ENCODE results near the gene QRICH2. TPM values are rescaled to one million over a fixed set of nuclear protein-coding genes. Genes with fewer than 3 reads are reported as not detected.

The QRICH2 gene
- total and polyA plus RNA-seq, 9 of the 15 experiments (the other 6 are each of a cell fraction or from before 2014, with no cell fraction given): 0.03 to 1.6 (median 0.81) TPM

DNA sequence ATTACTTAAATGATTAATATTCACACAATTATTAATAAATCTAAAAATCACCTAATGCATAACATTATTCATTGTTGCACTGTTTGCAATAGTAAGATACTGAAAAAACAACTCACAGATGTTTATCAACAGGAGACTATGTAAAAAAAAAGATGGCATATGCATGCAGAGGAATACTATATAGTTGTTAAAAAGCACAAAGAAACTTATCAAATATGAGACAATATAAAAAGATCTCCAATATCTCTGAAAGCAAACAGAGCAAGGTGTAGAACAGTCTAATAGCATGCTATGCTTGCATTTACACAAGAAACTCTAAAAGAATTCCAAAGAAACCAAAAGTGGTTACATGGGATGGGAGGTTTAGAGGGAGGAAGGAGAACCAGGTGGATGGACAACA, 71.5 kb downstream of the QRICH2 start:
- Histone ChIP-seq H3K4me2 (ENCODE audit: insufficient read depth, low read length) (no peak overlapping the region), H3K9ac (ENCODE audit: insufficient read depth in 1 of 2, low read depth in 2 of 2, low read length in 2 of 2) (no peak overlapping the region), H3K9me1 (ENCODE audit: control insufficient read depth, insufficient read depth, low read length) (no peaks in the 10 kb centered on the region), H3K27me3 (ENCODE audit: control insufficient read depth in 2 of 2, insufficient read depth in 2 of 2, low read length in 2 of 2) (no peaks in the 10 kb centered on the region), H3K27ac (ENCODE audit: extremely low read depth, low read depth, low read length) (no peak overlapping the region; the same call in 2 of the 3 replicates), H3K4me1 (replicated peaks in 1 of 2; ENCODE audit: control insufficient read depth in 2 of 2, insufficient read depth in 2 of 2, low read length in 2 of 2) (peaks cover 26 to 36% of the 10 kb centered on the region in 2 experiments; a peak in 4 of 5 replicates), H3K9me3 (replicated peaks; ENCODE audit: control insufficient read depth, insufficient read depth, low read depth, low read length) (no peaks in the 10 kb centered on the region), H3K4me3 (no peak overlapping the region), H3K36me3 (ENCODE audit: control insufficient read depth, insufficient read depth, low read length) (peaks cover 3% of the 10 kb centered on the region; the same call in 1 of the 3 replicates), H4K20me1 (replicated peaks; ENCODE audit: control insufficient read depth, insufficient read depth, low read length) (no peaks in the 10 kb centered on the region), H3K79me2 (ENCODE audit: control insufficient read depth, insufficient read depth, low read length) (peaks cover 92% of the 10 kb centered on the region), H2AFZ (ENCODE audit: low read depth, low read length) (no peak overlapping the region)
- TF ChIP-seq BCOR (IDR thresholded peaks at IDR 0.05) (peak; percentile 71), DACH1 (IDR thresholded peaks at IDR 0.05; ENCODE audit: partially characterized antibody) (peak; percentile 67), PTTG1 (tag; IDR thresholded peaks at IDR 0.05; ENCODE audit: low read depth) (no peak), NBN (IDR thresholded peaks at IDR 0.05; ENCODE audit: low read depth) (0 out of 2 replicates have a peak, but pooled peaks have one; percentile 24), ADNP (tag; IDR thresholded peaks at IDR 0.05) (peak; percentile 18; the same call in 1 of the 2 replicates), RCOR1 (IDR thresholded peaks at IDR 0.05; ENCODE audit: borderline replicate concordance in 1 of 2, low read depth in 2 of 2, low read length in 2 of 2) (0 out of 4 replicates have a peak, but pooled peaks of 1 of the 2 experiments have one; percentile 27), ZNF146 (CRISPR knock-in tag; IDR thresholded peaks at IDR 0.05; ENCODE audit: unreplicated experiment) (peak; percentile 95), HDAC1 (IDR thresholded peaks at IDR 0.05) (0 out of 4 replicates have a peak, but pooled peaks of 1 of the 2 experiments have one; percentile 32), NR1H2 (CRISPR knock-in tag; IDR thresholded peaks at IDR 0.05) (no peak), RBM25 (IDR thresholded peaks at IDR 0.05; ENCODE audit: low read depth, low read length, severe bottlenecking) (peak; percentile 68), SMARCA5 (IDR thresholded peaks at IDR 0.05) (peak; percentile 82), HDAC2 (IDR thresholded peaks at IDR 0.05) (0 out of 2 replicates have a peak, but pooled peaks have one; percentile 35), SAFB (IDR thresholded peaks at IDR 0.05; ENCODE audit: borderline replicate concordance, low read depth, low read length) (no peak), KDM1A (IDR thresholded peaks at IDR 0.05) (peak; percentile 45 to 75; a peak in 3 of 4 replicates)
- TF ChIP-seq, protein P1, sequence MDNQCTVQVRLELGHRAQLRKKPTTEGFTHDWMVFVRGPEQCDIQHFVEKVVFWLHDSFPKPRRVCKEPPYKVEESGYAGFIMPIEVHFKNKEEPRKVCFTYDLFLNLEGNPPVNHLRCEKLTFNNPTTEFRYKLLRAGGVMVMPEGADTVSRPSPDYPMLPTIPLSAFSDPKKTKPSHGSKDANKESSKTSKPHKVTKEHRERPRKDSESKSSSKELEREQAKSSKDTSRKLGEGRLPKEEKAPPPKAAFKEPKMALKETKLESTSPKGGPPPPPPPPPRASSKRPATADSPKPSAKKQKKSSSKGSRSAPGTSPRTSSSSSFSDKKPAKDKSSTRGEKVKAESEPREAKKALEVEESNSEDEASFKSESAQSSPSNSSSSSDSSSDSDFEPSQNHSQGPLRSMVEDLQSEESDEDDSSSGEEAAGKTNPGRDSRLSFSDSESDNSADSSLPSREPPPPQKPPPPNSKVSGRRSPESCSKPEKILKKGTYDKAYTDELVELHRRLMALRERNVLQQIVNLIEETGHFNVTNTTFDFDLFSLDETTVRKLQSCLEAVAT (IDR thresholded peaks at IDR 0.05): no peak
- intact Hi-C loops (cut with micrococcal nuclease) (loop anchor here (5.0 kb wide), 1 partner anchor 54 kb away; no protein-coding TSS in a partner anchor), in situ Hi-C loops (cut with MboI) (no loop called here)
- DNase-seq (ENCODE audit: extremely low read depth in 1 of 4, low spot score in 3 of 4) (no peak), FAIRE-seq (no peak), ATAC-seq (no peak)
- no TSS peak for BruUV-seq (replicated peaks)
- CTCF ChIA-PET (ENCODE audit: low intra/inter-chr PET ratio): no interaction called here
- POLR2A ChIA-PET: interaction anchor here (1.2 to 4.8 kb wide), 5 partner anchors 7 to 39 kb away, joined by 3 to 42 read pairs (median 5); no protein-coding TSS in a partner anchor

Measured in K562 (cell line).